WTC11 (cell line): ENCODE data around the gene PTGIS. TPM values are rescaled to one million over a fixed set of nuclear protein-coding genes. Genes with fewer than 3 reads are reported as not detected.
A peak's percentile ranks its signal among the peaks of the same experiment; 100 is the strongest.

Experiments used
- ATAC-seq: fragments of 200-7000 bp; cut with Tn5 transposase; 2 replicates; pipeline ENCODE4 v1.10.0; 2021; ENCODE audit warnings: mild to moderate bottlenecking, moderate library complexity
- CTCF ChIA-PET: fragments of 300-600 bp; sonication (Branson Sonifier 250); formaldehyde crosslinking; loops from one replicate; lab custom pipeline; 2021; ENCODE audit warnings: antibody characterized with exemption; lab: Charles Lee
- POLR2A ChIA-PET: fragments of 350-600 bp; sonication (Branson Sonifier 250); formaldehyde crosslinking; loops from one replicate; lab custom pipeline; 2021; ENCODE audit warnings: antibody characterized with exemption; lab: Charles Lee
- DNase-seq: peaks from one replicate; pipeline ENCODE4 v3.0.0; 2021; ENCODE audit warnings: low spot score
- H3K27ac Mint-ChIP-seq: 2 replicates; pipeline ENCODE4 v1.8.0; 2021; ENCODE audit warnings: mixed read lengths
- H3K27me3 Mint-ChIP-seq: 2 replicates; pipeline ENCODE4 v1.8.0; 2021; ENCODE audit warnings: low read depth, mild to moderate bottlenecking, moderate library complexity, mixed read lengths
- H3K36me3 Mint-ChIP-seq: 2 replicates; pipeline ENCODE4 v1.8.0; 2021; ENCODE audit warnings: mixed read lengths
- H3K4me1 Mint-ChIP-seq: 2 replicates; pipeline ENCODE4 v1.8.0; 2022; ENCODE audit warnings: mixed read lengths
- H3K4me3 Mint-ChIP-seq: 2 replicates; pipeline ENCODE4 v1.8.0; 2021; ENCODE audit warnings: mild to moderate bottlenecking, moderate library complexity, mixed read lengths
- H3K9me3 Mint-ChIP-seq: 2 replicates; pipeline ENCODE4 v1.8.0; 2021; ENCODE audit warnings: mixed read lengths
- ATF1 ChIP-seq: sonication (generic); formaldehyde crosslinking; IDR thresholded peaks from 2 replicates; pipeline ENCODE4 v1.8.1; 2023; ENCODE audit warnings: mild to moderate bottlenecking, moderate library complexity, missing genetic modification reagents
- CREB1 ChIP-seq: sonication (generic); formaldehyde crosslinking; IDR thresholded peaks from 2 replicates; pipeline ENCODE4 v1.8.0; 2023; ENCODE audit warnings: mild to moderate bottlenecking, missing genetic modification reagents
- ELF4 ChIP-seq: sonication (generic); formaldehyde crosslinking; IDR thresholded peaks from 2 replicates; pipeline ENCODE4 v1.8.1; 2022; ENCODE audit warnings: low read depth, mild to moderate bottlenecking, moderate library complexity, missing genetic modification reagents
- ETV6 ChIP-seq: sonication (generic); formaldehyde crosslinking; IDR thresholded peaks from 2 replicates; pipeline ENCODE4 v1.8.1; 2022; ENCODE audit warnings: mild to moderate bottlenecking, missing genetic modification reagents
- FOXK1 ChIP-seq: sonication (generic); formaldehyde crosslinking; IDR thresholded peaks from 2 replicates; pipeline ENCODE4 v1.8.0; 2022; ENCODE audit warnings: mild to moderate bottlenecking, moderate library complexity, missing genetic modification reagents
- GABPB1 ChIP-seq: sonication (generic); formaldehyde crosslinking; IDR thresholded peaks from 2 replicates; pipeline ENCODE4 v1.8.1; 2023; ENCODE audit warnings: mild to moderate bottlenecking, missing genetic modification reagents
- NFYB ChIP-seq: sonication (generic); formaldehyde crosslinking; conservative IDR thresholded peaks from 2 replicates; pipeline ENCODE4 v1.8.0; 2022; ENCODE audit warnings: low read depth, missing genetic modification reagents
- RELA ChIP-seq: sonication (generic); formaldehyde crosslinking; IDR thresholded peaks from 2 replicates; pipeline ENCODE4 v1.8.1; 2022; ENCODE audit warnings: missing genetic modification reagents, mild to moderate bottlenecking, borderline replicate concordance
- SP1 ChIP-seq: sonication (generic); formaldehyde crosslinking; conservative IDR thresholded peaks from 2 replicates; pipeline ENCODE4 v1.8.1; 2022; ENCODE audit warnings: missing genetic modification reagents
- ZNF121 ChIP-seq: sonication (generic); formaldehyde crosslinking; IDR thresholded peaks from 2 replicates; pipeline ENCODE4 v1.8.0; 2023; ENCODE audit warnings: missing genetic modification reagents
- ZNF138 ChIP-seq: sonication (generic); formaldehyde crosslinking; conservative IDR thresholded peaks from 2 replicates; pipeline ENCODE4 v1.8.1; 2022; ENCODE audit warnings: mild to moderate bottlenecking, moderate library complexity, missing genetic modification reagents
- ZNF219 ChIP-seq: sonication (generic); formaldehyde crosslinking; IDR thresholded peaks from 2 replicates; pipeline ENCODE4 v1.8.0; 2023; ENCODE audit warnings: missing genetic modification reagents, mild to moderate bottlenecking, borderline replicate concordance
- ZNF263 ChIP-seq: sonication (generic); formaldehyde crosslinking; IDR thresholded peaks from 2 replicates; pipeline ENCODE4 v1.8.1; 2022; ENCODE audit warnings: low read depth, mild to moderate bottlenecking, moderate library complexity, missing genetic modification reagents
- ZNF425 ChIP-seq: fragments of 250-450 bp; sonication (Bioruptor Pico); conservative IDR thresholded peaks from 2 replicates; pipeline ENCODE4 v1.9.0; 2021; ENCODE audit warnings: mild to moderate bottlenecking
- total RNA-seq: library from RNA; stranded (reverse); gene quantifications from 3 replicates; pipeline ENCODE4 v1.2.3, GENCODE V29; 2021
- TF ChIP-seq, protein P1 (sequence below): fragments of 250-450 bp; sonication (Bioruptor Pico); IDR thresholded peaks from 2 replicates; pipeline ENCODE4 v1.9.0; 2021; ENCODE audit warnings: mild to moderate bottlenecking
- TF ChIP-seq, protein P2 (sequence below): sonication (generic); formaldehyde crosslinking; IDR thresholded peaks from 2 replicates; pipeline ENCODE4 v1.8.0; 2022; ENCODE audit warnings: missing genetic modification reagents
- TF ChIP-seq, protein P3 (sequence below): fragments of 250-450 bp; sonication (Bioruptor Pico); IDR thresholded peaks from 2 replicates; pipeline ENCODE4 v1.9.0; 2021; ENCODE audit warnings: moderate library complexity, mild to moderate bottlenecking, inconsistent platforms, borderline replicate concordance
- TF ChIP-seq, protein P4 (sequence below): sonication (generic); formaldehyde crosslinking; IDR thresholded peaks from 2 replicates; pipeline ENCODE4 v1.8.1; 2023; ENCODE audit warnings: mild to moderate bottlenecking, moderate library complexity, missing genetic modification reagents
- TF ChIP-seq, protein P5 (sequence below): sonication (generic); formaldehyde crosslinking; IDR thresholded peaks from 2 replicates; pipeline ENCODE4 v1.8.0; 2023; ENCODE audit warnings: missing genetic modification reagents, mild to moderate bottlenecking, borderline replicate concordance

PTGIS gene
- total RNA-seq, 1 experiment from 2014 or later: 24.3 TPM

- ChIA-PET CTCF (interaction anchor here (0.6 to 5.4 kb wide), 65 partner anchors 8 to 1309 kb away, joined by 3 to 121 read pairs (median 7); no protein-coding TSS in a partner anchor), POLR2A (interaction anchor here (0.6 to 1.4 kb wide), 3 partner anchors 21 to 150 kb away, joined by 3 to 5 read pairs (median 3); no protein-coding TSS in a partner anchor)
- peak; percentile 78 for ATAC-seq
- H3K27ac Mint-ChIP-seq: no peak overlapping the region
- peaks cover 52% of the 10 kb centered on the region for H3K27me3 Mint-ChIP-seq
- no peaks in the 10 kb centered on the region for H3K36me3 Mint-ChIP-seq
- no peaks in the 10 kb centered on the region; the same call in 1 of the 2 replicates for H3K4me1 Mint-ChIP-seq
- H3K9me3 Mint-ChIP-seq: peaks cover 6% of the 10 kb centered on the region
- peak; percentile 90 for DNase-seq
- peak overlapping the region; percentile 84 for H3K4me3 Mint-ChIP-seq
- TF ChIP-seq, protein P1, sequence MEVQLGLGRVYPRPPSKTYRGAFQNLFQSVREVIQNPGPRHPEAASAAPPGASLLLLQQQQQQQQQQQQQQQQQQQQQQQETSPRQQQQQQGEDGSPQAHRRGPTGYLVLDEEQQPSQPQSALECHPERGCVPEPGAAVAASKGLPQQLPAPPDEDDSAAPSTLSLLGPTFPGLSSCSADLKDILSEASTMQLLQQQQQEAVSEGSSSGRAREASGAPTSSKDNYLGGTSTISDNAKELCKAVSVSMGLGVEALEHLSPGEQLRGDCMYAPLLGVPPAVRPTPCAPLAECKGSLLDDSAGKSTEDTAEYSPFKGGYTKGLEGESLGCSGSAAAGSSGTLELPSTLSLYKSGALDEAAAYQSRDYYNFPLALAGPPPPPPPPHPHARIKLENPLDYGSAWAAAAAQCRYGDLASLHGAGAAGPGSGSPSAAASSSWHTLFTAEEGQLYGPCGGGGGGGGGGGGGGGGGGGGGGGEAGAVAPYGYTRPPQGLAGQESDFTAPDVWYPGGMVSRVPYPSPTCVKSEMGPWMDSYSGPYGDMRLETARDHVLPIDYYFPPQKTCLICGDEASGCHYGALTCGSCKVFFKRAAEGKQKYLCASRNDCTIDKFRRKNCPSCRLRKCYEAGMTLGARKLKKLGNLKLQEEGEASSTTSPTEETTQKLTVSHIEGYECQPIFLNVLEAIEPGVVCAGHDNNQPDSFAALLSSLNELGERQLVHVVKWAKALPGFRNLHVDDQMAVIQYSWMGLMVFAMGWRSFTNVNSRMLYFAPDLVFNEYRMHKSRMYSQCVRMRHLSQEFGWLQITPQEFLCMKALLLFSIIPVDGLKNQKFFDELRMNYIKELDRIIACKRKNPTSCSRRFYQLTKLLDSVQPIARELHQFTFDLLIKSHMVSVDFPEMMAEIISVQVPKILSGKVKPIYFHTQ: no peak
- no peak for TF ChIP-seq ATF1 (CRISPR knock-in tag)
- TF ChIP-seq ZNF263 (CRISPR knock-in tag): 0 out of 2 replicates have a peak, but pooled peaks have one; percentile 31
- TF ChIP-seq RELA: no peak
- TF ChIP-seq, protein P2, sequence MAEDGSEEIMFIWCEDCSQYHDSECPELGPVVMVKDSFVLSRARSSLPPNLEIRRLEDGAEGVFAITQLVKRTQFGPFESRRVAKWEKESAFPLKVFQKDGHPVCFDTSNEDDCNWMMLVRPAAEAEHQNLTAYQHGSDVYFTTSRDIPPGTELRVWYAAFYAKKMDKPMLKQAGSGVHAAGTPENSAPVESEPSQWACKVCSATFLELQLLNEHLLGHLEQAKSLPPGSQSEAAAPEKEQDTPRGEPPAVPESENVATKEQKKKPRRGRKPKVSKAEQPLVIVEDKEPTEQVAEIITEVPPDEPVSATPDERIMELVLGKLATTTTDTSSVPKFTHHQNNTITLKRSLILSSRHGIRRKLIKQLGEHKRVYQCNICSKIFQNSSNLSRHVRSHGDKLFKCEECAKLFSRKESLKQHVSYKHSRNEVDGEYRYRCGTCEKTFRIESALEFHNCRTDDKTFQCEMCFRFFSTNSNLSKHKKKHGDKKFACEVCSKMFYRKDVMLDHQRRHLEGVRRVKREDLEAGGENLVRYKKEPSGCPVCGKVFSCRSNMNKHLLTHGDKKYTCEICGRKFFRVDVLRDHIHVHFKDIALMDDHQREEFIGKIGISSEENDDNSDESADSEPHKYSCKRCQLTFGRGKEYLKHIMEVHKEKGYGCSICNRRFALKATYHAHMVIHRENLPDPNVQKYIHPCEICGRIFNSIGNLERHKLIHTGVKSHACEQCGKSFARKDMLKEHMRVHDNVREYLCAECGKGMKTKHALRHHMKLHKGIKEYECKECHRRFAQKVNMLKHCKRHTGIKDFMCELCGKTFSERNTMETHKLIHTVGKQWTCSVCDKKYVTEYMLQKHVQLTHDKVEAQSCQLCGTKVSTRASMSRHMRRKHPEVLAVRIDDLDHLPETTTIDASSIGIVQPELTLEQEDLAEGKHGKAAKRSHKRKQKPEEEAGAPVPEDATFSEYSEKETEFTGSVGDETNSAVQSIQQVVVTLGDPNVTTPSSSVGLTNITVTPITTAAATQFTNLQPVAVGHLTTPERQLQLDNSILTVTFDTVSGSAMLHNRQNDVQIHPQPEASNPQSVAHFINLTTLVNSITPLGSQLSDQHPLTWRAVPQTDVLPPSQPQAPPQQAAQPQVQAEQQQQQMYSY (CRISPR knock-in tag): peak; percentile 42; the same call in 1 of the 2 replicates
- TF ChIP-seq SP1 (CRISPR knock-in tag): no peak
- no peak for TF ChIP-seq ZNF219 (CRISPR knock-in tag)
- TF ChIP-seq ZNF121 (CRISPR knock-in tag): peak; percentile 84; the same call in 1 of the 2 replicates
- TF ChIP-seq CREB1 (CRISPR knock-in tag): no peak
- TF ChIP-seq ZNF138: no peak
- no peak for TF ChIP-seq ZNF425 (CRISPR knock-in tag)
- TF ChIP-seq GABPB1 (CRISPR knock-in tag): peak; percentile 62
- TF ChIP-seq, protein P3, sequence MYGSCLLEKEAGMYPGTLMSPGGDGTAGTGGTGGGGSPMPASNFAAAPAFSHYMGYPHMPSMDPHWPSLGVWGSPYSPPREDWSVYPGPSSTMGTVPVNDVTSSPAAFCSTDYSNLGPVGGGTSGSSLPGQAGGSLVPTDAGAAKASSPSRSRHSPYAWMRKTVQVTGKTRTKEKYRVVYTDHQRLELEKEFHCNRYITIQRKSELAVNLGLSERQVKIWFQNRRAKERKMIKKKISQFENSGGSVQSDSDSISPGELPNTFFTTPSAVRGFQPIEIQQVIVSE (CRISPR knock-in tag): no peak
- TF ChIP-seq, protein P4, sequence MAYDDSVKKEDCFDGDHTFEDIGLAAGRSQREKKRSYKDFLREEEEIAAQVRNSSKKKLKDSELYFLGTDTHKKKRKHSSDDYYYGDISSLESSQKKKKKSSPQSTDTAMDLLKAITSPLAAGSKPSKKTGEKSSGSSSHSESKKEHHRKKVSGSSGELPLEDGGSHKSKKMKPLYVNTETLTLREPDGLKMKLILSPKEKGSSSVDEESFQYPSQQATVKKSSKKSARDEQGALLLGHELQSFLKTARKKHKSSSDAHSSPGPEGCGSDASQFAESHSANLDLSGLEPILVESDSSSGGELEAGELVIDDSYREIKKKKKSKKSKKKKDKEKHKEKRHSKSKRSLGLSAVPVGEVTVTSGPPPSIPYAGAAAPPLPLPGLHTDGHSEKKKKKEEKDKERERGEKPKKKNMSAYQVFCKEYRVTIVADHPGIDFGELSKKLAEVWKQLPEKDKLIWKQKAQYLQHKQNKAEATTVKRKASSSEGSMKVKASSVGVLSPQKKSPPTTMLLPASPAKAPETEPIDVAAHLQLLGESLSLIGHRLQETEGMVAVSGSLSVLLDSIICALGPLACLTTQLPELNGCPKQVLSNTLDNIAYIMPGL (CRISPR knock-in tag): peak; percentile 98
- TF ChIP-seq ELF4 (CRISPR knock-in tag): no peak
- peak; percentile 86 for TF ChIP-seq FOXK1 (CRISPR knock-in tag)
- TF ChIP-seq, protein P5, sequence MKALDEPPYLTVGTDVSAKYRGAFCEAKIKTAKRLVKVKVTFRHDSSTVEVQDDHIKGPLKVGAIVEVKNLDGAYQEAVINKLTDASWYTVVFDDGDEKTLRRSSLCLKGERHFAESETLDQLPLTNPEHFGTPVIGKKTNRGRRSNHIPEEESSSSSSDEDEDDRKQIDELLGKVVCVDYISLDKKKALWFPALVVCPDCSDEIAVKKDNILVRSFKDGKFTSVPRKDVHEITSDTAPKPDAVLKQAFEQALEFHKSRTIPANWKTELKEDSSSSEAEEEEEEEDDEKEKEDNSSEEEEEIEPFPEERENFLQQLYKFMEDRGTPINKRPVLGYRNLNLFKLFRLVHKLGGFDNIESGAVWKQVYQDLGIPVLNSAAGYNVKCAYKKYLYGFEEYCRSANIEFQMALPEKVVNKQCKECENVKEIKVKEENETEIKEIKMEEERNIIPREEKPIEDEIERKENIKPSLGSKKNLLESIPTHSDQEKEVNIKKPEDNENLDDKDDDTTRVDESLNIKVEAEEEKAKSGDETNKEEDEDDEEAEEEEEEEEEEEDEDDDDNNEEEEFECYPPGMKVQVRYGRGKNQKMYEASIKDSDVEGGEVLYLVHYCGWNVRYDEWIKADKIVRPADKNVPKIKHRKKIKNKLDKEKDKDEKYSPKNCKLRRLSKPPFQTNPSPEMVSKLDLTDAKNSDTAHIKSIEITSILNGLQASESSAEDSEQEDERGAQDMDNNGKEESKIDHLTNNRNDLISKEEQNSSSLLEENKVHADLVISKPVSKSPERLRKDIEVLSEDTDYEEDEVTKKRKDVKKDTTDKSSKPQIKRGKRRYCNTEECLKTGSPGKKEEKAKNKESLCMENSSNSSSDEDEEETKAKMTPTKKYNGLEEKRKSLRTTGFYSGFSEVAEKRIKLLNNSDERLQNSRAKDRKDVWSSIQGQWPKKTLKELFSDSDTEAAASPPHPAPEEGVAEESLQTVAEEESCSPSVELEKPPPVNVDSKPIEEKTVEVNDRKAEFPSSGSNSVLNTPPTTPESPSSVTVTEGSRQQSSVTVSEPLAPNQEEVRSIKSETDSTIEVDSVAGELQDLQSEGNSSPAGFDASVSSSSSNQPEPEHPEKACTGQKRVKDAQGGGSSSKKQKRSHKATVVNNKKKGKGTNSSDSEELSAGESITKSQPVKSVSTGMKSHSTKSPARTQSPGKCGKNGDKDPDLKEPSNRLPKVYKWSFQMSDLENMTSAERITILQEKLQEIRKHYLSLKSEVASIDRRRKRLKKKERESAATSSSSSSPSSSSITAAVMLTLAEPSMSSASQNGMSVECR (CRISPR knock-in tag): peak; percentile 55; the same call in 1 of the 2 replicates
- no peak for TF ChIP-seq ETV6
- TF ChIP-seq NFYB (CRISPR knock-in tag): no peak
Observed at GRCh38 chr20:49484180-49485140, 83.5 kb downstream of the PTGIS start.
